ENCODE measurements around the gene RBM6. TPM values are rescaled to one million over a fixed set of nuclear protein-coding genes. Genes with fewer than 3 reads are reported as not detected.
"Not testable (repeated sequence)": the region's sequence is repeated elsewhere in the genome, so short reads cannot be mapped to it uniquely, and the experiment has no call there.

RBM6 gene
- total RNA-seq, 1 donor from 2014 or later = 36.7 TPM

- DNase-seq (ENCODE audit: low read depth in 2 of 2) = no peak
These were observed 28.4 kb downstream of the RBM6 start for GRCh38 chr3:49968346-49968745.

DNA sequence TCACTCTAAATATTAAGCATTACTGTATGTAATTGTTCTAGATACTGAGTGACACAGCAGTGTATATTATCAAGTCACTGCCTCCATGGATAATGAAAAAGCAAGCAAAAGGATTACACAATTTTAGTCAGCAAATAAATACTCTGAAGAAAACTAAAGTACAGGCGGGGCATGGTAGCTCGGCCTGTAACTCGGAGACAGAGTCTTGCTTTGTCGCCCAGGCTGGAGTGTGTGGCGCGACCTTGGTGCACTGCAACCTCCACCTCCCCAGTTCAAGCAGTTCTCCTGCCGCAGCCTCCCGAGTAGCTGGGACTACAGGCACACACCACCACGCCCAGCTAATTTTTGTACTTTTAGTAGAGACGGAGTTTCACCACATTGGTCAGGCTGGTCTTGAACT is 32.7 kb downstream of the RBM6 start:
- DNase-seq (ENCODE audit: low read depth in 2 of 2) = no peak

GRCh38 chr3:49976942-49977341 is 37.0 kb downstream of the RBM6 start:
- no peak for DNase-seq (ENCODE audit: low read depth in 2 of 2)

DNA sequence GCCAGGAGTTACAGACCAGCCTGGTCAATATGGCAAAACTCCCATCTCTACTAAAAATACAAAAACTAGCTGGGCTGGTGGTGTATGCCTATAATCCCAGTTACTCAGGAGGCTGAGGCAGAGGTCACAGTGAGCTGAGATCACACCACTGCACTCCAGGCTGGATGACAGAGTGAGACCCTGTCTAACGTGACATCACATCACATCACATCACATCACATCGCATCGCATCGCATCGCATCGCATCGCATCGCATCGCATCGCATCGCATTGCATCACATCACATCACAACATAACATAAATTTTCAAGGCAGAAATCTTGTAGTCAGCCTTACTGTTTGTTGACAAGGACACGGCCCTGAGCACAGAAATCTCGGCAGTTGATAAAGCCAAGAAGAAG is 44.4 kb downstream of the RBM6 start:
- DNase-seq (ENCODE audit: low read depth in 2 of 2) = no peak

DNA sequence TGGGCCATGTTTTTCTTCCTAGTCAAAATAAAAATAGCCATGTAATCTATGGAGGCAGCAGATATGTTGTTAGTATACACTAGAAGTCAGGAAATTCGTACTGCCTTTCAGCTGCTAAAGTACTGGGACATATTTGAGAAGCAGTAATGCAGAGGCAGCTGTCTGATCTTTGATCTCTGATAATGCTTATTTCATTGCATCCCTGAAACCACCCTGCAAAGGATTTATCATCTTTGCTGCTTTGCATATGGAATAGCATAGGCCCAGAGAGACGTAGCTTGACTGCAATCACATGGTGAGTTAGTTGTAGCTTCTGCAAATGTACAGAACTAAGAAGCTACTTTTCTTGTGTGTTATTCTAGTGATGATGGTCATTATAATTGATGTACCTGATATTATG is 52.4 kb downstream of the RBM6 start:
- no peak for DNase-seq (ENCODE audit: low read depth in 2 of 2)

DNA sequence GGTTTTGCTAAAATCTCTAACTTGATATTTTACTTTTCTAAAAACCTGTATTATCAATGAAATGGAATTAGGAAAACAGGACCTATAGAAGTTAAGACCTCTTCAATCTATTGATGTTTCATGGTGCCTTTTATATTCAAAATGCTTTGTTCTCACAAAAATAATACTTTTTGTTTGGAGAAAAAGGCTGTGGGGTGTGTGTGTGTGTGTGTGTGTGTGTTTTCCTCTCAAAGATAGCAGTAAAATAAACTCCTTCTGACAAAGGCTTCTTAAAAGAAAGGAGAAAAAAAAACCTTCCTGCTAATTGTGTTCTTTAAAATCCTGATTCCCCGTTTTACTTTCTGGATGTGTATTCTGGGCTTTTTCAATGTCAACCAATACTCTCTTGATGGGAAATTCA is 54.5 kb downstream of the RBM6 start:
- no peak for DNase-seq (ENCODE audit: low read depth in 2 of 2)

DNA sequence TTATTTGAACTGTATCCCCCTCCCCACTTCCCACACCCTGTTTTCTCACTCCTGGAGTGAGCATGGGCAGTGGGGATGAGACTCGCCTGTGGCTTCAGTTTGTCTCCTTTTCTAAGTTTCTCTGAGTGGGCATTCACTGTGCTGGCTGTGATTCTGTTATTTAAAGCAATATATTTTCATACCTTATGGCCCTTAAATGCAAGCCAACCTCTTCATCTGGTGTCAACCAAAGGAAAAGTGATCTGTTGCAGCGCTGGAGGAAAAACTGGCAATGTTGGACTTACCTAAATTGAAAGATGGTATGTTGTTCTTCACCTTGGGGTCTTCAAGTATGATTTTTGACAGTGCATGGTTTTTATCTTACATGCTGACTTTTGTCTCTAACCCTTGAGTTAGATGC is 56.1 kb downstream of the RBM6 start:
- DNase-seq (ENCODE audit: low read depth in 2 of 2) = no peak

- no peak for DNase-seq (ENCODE audit: low read depth in 2 of 2)
These were observed 57.9 kb downstream of the RBM6 start for GRCh38 chr3:49997862-49998261.

GRCh38 chr3:49998326-49998725 is 58.4 kb downstream of the RBM6 start:
- peak; percentile 21 to 32 for DNase-seq (ENCODE audit: low read depth in 2 of 2)

- DNase-seq (ENCODE audit: low read depth in 2 of 2) = no peak
These were observed 61.6 kb downstream of the RBM6 start for GRCh38 chr3:50001511-50001910.

- DNase-seq (ENCODE audit: low read depth in 2 of 2) = no peak
These were observed 63.3 kb downstream of the RBM6 start for GRCh38 chr3:50003216-50003615.

- no peak for DNase-seq (ENCODE audit: low read depth in 2 of 2)
These were observed 63.9 kb downstream of the RBM6 start for GRCh38 chr3:50003824-50004223.

- DNase-seq (ENCODE audit: low read depth in 2 of 2) = no peak
These were observed 69.0 kb downstream of the RBM6 start for GRCh38 chr3:50008931-50009330.

DNA sequence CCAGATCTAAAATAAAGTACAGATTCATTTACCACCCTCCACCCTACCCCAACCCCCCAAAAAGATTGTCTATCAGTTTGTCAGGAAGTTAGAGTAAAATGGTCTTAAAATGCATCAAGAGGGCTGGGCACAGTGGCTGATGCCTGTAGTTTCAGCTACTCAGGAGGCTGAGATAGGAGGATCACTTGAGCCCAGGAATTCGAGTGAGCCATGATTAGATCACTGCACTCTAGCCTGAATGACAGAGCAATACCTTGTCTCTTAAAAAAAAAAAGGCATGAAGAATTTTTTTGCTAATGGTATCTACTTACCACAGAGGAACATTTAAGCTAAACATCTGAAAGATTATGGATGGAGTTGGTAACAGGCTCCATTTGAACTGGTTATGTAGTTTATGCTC is 71.0 kb downstream of the RBM6 start:
- DNase-seq (ENCODE audit: low read depth in 2 of 2) = no peak

DNA sequence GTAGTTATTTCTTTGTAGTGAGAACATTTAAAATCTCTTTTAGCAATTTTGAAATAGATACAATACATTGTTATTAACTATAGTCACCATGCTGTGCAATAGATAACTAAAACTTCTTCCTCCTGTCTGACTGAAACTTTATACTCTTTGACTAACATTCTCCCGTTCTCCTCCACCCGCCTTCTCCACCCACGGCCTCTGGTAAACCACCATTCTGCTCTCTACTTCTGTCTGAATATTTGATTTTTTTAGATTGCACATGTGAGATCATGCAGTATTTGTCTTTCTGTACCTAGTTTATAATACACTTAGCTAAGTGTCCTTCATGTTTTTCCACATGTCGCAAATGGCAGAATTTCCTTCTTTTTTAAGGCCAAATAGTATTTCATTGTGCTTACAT is 76.0 kb downstream of the RBM6 start:
- no peak for DNase-seq (ENCODE audit: low read depth in 2 of 2)

DNA sequence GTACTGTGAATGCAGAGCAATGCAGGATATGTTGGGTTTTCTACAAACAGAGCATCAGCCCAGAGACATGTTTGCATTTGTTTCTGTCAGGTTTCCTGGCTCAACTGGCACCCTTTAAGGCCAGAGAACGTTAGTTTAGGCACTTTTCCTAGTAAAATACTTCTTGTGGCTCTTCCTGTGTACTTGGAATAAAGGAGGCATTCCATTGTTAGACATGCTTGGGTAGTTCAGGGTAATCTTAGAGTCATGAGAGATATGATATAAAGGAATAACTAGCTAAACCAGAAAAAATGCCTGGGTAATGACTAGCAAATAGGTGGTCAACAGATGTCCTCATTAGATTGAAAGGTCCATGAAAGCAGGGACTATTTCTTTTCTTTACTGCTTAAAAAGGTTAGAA is 88.4 kb downstream of the RBM6 start:
- peak in 1 of 2 donors; percentile 3 for DNase-seq (ENCODE audit: low read depth in 2 of 2)

DNA sequence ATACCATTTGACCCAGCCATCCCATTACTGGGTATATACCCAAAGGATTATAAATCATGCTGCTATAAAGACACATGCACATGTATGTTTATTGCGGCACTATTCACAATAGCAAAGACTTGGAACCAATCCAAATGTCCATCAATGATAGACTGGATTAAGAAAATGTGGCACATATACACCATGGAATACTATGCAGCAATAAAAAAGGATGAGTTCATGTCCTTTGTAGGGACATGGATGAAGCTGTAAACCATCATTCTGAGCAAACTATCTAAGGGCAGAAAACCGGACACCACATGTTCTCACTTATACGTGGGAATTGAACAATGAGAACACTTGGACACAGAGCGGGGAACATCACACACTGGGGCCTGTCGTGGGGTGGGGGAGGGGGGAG is 91.3 kb downstream of the RBM6 start:
- DNase-seq (ENCODE audit: low read depth in 2 of 2) = not testable (repeated sequence)

- no peak for DNase-seq (ENCODE audit: low read depth in 2 of 2)
These were observed 105.0 kb downstream of the RBM6 start for GRCh38 chr3:50044976-50045375.

DNA sequence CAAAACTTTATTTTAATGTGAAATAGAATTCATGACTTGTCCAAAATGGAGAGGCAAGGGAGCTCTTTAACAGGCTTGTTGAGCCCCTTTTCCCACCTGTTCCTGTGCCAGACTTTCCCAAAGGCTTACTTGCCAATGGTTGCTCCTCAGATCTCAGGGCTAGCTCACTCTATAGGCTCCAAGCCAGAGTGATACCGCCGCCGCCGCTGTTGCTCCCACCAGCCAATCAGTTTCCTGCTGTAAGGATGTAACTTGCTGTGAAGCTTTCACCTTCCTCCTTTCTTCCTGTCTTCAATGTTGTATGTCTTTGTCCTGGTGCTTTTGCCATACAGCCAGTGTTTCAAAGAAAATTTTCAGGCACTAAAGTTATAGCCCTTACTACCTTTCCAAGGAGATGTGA is 107.5 kb downstream of the RBM6 start:
- DNase-seq (ENCODE audit: low read depth in 2 of 2) = no peak

DNA sequence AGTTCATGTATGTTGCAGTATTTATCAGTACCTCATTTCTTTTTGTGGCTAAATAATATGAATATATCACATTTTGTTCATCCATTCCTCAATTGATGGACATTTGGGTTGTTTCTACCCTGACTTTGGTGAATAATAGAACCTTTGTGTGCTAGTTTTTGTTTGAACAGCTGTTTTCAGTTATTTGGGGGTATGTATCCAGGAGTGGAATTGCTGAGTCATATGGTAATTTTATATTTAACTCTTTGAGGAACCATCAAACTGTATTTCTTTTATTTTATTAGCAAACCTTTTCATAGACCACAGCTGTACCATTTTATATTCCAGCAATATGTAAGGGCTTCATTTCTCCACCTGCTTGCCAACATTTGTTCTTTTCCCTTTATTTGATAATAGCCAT is 110.4 kb downstream of the RBM6 start:
- peak; percentile 31 to 61 for DNase-seq (ENCODE audit: low read depth in 2 of 2)

DNA sequence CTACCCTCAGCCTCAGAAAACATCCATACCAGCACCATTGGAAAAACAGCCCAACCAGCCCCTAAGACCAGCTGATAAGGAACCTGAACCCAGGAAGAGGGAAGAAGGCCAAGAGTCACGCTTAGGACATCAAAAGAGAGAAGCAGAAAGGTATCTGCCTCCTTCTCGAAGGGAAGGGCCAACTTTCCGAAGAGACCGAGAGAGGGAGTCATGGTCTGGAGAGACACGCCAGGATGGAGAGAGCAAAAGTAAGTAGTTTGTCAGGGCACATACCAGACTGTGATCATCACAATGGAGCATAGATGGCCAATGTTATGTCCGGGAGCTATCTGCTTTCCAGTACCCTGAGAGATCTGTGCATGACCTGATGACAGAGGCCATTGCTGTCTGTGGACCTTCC is 117.8 kb downstream of the RBM6 start:
- no peak for DNase-seq (ENCODE audit: low read depth in 2 of 2)

DNA sequence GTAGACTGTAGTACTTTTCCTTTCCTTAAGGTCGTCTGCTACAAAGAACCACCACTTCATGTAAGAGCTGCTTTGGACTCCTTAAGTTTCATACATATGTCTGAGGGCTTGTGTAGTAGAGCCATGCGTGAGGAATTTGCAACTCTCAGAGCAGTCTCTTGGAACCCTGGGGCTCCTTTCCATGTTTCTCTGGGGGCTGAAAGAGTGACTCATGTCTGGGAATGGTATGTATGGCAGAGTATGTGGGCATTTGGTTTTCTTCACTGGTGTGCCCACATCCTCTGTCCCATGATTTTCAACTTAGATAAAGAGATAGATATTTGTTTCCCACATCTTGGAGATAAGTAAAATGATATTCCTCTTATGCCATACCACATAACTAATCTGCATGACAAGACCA is 128.2 kb downstream of the RBM6 start:
- DNase-seq (ENCODE audit: low read depth in 2 of 2) = no peak

GRCh38 chr3:50078091-50078490 is 138.1 kb downstream of the RBM6 start:
- DNase-seq (ENCODE audit: low read depth in 2 of 2) = no peak

DNA sequence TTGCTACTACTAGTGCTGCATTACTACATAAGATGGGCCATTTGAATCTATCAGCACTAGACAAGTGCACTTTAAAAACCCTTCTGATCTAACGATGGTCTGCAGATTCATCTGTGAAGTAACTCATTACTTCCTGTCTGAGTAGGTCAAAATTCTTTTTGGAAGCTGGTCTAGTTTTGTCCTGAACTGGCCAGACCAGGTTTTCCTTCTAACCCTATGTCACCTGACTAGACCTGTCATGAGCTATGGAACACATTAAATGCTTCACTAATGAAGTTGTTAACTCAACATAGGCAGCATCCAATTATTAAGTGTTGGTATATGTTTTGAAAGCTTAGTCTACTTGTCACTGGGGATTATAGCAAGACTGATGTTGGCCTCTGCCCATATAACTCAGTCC is 138.7 kb downstream of the RBM6 start:
- DNase-seq (ENCODE audit: low read depth in 2 of 2) = peak in 1 of 2 donors; percentile 45

DNA sequence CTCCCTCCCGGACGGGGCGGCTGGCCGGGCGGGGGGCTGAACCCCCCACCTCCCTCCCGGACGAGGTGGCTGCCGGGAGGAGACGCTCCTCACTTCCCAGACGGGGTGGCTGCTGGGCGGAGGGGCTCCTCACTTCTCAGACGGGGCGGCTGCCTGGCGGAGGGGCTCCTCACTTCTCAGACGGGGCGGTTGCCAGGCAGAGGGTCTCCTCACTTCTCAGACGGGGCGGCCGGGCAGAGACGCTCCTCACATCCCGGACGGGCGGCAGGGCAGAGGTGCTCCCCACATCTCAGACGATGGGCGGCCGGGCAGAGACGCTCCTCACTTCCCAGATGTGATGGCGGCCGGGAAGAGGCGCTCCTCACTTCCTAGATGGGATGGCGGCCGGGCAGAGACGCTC is 145.0 kb downstream of the RBM6 start:
- DNase-seq (ENCODE audit: low read depth in 2 of 2) = not testable (repeated sequence)
